H54 (cell line): Measurements from ENCODE around the gene FBXL15.

Experiments
- DNase-seq: peaks from one replicate; pipeline ENCODE4 v3.0.0; 2011; ENCODE audit warnings: low spot score, mixed read lengths; ENCODE audit not compliant: insufficient read length
- FAIRE-seq: peaks from 3 replicates; lab custom pipeline; 2011; peaks lifted over from hg19 to GRCh38; lab: Jason Lieb, UNC
- POLR2A ChIP-seq: IDR thresholded peaks from 2 replicates; pipeline ENCODE4 v1.6.1; 2011; ENCODE audit warnings: low read depth, mild to moderate bottlenecking, low read length

The FBXL15 gene

GRCh38 chr10:102403115-102403514 is 17.5 kb upstream of the FBXL15 start:
- FAIRE-seq (no peak), DNase-seq (no peak)
- TF ChIP-seq POLR2A = no peak

GRCh38 chr10:102404361-102405107 is 16.1 kb upstream of the FBXL15 start:
- no peak for DNase-seq
- FAIRE-seq = no peak
- no peak; the same call in 1 of the 2 replicates for TF ChIP-seq POLR2A

DNA sequence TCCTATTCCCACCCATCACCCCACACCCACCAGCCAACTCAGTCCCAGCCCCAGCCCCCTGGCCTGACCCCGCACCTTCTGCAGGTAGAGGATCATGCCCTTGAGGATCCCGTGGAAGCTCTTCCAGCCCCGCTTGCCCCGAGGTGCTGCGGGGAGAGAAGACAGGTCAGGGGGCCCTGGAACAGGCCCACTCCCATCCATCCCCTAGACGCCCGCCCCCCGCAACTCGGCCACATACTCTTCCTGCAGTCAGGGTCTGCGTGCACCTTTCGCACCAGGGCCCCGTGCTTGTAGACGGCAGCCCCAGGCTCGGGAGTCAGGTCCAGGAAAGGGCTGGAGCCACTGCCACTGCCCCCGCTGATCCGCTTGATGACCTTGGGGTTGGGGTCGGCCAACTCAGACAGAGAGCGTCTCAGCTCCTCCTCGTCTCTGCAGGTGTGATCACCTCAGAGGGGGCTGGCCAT is 15.5 kb upstream of the FBXL15 start:
- DNase-seq (no peak), FAIRE-seq (no peak)
- no peak for TF ChIP-seq POLR2A

DNA sequence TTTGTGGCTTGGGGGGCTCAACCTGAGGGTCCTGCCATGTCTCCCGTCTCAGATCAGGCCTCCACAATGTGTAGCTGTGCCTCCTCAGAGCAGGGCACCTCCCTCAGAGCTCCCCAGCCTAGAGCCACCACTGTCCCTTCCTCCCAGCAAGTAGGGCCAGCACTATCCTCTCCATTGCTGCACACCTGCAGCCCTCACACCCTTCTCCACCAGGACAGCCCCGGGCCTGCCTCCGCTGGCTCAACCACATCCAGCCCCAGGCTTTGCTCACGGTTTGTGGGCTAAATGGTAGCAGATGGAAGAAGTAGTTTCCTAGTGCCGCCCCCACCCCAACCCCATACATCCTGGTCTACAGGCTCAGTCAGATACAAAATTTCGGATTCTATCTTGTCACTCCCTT is 15.0 kb upstream of the FBXL15 start:
- DNase-seq (no peak), FAIRE-seq (no peak)
- no peak for TF ChIP-seq POLR2A

DNA sequence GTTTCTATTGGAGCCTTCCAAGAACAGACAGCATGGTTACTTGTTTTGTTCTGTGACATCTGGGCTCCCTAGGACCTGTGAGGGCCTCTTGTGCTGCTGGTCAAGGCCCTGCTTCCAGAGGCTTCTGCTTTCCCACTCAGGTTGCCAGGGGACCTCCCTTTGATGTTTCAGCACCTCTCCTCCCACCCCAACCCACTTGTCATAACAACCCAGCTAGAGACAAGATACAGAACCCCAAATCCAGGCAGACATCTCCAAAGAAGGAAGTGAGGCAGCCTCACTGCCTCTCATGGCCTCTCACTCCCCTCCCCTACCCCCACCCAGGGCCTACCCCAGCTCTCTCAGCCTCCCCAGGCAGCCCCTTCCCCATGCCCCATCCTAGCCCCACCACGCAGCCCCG is 13.8 kb upstream of the FBXL15 start:
- no peak for FAIRE-seq
- TF ChIP-seq POLR2A = no peak
- no peak for DNase-seq

GRCh38 chr10:102407425-102408130 is 13.1 kb upstream of the FBXL15 start:
- FAIRE-seq = no peak
- no peak for TF ChIP-seq POLR2A
- DNase-seq = no peak

GRCh38 chr10:102408131-102408727 is 12.4 kb upstream of the FBXL15 start:
- TF ChIP-seq POLR2A = no peak
- no peak for DNase-seq
- no peak for FAIRE-seq

DNA sequence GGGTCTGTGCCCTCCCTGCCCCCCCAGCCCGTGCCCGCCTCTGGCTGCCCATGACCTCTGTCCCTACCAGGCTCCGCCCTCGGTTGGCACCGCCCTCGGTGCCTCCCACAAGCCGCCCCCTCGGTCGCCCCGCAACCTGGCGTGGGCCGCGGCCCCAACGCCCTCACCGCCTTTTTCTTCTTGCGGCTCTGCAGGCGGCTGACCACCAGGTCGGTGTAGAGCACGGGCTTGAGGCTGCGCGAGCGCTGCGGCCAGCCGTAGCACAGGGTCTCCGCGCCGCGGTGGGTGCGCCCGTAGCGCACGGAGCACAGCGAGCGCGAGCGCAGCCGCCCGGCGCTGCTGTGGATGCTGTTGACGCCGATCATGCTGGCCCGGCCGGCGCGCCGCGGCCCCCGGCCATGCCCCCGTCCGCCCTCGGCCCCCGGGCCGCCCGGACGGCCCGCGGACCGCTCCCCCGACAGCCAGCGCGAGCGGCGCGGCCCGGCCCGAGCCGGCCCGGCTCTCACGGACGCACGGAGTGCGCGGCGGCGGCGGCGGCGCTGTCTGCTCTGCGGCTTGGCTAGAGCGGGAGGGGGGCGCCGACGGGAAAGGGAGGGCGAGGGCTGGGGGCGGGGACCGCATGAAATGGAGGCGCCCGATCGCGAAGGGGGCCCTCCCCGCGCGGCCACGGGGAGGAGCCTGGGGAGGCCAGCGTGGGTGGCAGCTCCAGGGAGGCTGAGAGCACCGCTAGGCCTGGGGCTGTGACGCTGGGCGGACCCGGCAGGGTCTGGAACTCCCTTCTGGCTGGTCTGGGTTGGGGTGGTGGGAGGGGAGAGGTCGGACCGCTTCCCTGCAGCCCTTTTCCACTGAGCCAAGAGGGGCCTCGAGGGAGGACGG is 11.7 kb upstream of the FBXL15 start:
- no peak for TF ChIP-seq POLR2A
- DNase-seq (no peak), FAIRE-seq (no peak)

DNA sequence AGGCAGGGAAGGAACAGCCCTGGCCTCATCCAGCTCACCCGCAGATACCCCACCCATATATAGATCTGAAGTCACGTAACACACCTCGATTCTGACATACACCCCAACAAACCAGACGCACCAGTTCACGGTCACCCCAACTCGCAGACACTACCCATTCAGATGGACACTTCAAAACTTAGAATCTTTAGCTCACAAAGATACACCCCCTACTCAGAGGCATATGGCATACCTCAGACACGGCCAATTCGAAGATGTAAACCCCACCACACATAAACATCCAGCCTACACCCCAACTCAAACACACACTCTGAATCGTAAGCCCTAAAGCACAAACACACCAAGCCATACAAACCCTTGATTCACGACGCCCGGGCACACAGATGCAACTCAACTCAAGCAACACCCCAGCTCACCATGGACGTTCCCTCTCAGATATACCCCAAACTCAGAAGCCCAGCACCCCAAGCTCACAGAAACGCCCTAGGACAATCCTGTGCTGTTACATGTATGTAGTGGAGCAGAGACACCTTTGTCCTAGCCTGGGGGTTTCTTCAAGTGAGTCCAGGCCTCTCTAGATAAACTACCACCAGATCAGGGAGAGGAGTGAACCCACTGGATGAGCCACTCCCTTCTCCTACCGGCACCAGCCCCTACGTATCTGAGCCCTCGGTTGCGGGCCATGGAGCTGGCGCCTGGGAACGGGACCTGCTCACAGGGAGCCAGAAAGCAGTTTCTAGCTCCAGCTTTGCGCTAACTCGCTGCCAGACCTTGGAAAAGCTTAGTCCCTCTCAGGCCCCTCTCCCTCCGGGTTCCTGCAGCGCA is 10.8 kb upstream of the FBXL15 start:
- no peak for TF ChIP-seq POLR2A
- no peak for FAIRE-seq

DNA sequence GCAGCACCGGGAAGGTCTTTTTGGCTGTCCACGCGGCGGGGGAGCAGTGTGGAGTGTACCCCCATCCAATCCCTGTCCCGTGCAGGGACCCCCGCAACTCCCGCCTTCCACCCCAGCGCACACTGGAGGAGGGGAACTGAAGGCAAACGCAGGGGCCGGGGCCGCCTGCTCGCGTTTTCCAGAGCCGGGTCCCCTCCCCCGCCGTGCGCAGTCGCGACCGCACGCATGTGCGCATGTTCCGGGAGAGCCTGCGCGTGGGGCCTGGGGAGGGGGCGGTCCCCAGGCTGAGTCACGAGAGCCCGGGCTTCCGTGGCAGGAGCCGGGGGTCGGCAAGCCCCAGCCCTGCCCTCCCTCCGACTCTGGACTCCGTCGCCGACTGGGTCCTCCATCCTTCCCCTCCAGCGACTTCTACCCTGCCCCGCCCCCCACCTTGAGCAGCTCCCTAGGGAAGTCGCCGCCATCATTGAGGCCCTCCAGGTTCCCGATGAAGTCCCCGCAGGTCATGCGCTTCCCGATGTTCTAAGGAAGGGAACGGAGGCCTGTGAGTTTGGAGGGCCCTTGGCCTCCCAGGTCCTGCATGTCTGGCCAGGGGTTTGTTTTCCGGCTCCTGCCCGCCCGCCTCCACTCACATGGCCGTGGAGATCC is 10.1 kb upstream of the FBXL15 start:
- DNase-seq (no peak), FAIRE-seq (no peak)
- no peak for TF ChIP-seq POLR2A

More for the DNA sequence above, 10.8 kb upstream of the FBXL15 start:
- no peak for DNase-seq

DNA sequence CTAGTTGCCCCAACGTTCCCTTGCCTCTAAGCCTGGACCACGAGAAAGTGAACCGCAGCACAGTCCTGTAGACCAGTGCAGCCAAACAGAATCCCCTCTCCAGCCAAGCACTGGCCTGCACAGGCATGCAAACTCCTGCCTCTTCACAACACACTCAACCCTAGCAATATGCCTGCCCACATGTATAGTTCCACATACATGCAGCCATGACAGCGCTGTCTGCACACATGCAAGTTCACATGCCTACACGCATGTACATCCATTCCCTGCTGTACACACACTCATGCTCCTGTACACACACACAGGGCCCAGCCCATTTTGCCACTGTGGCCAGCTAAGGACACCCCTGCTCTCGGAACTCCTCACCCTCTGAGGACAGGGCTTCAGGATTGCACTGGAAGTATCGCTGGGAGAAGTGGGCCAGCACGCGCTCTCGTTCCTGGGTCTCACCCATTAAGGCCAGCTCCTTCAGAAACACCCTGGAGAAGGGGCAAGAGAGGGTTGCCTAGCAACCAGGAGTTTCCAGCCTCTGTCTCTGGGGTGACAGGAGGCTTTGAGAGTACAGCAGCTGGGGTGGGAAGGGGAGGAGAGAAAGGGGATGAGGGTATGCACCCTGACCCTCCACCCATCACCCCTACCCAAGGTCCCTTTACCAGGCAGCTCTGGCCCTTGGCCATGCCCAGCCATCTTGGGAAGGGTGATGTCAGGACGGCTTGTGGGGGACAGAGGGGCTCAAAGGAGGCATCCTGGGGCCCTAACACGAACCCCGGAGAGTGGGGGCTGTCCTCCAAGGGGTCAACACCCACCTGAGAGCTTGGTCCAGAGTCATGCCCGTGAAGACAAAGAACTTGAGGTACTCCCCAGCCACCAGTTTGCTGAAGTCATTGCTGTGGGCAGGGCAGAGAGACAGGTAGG is 9.0 kb upstream of the FBXL15 start:
- TF ChIP-seq POLR2A = 0 out of 2 replicates have a peak, but pooled peaks have one; percentile 15
- FAIRE-seq (no peak), DNase-seq (no peak)
